ENCODE data around the gene PRSS1. TPM values are rescaled to one million over a fixed set of nuclear protein-coding genes. Genes with fewer than 3 reads are reported as not detected.
"Not testable (repeated sequence)": the region's sequence is repeated elsewhere in the genome, so short reads cannot be mapped to it uniquely, and the experiment has no call there.

PRSS1 gene
- not detected for total RNA-seq
- polyA plus RNA-seq: not detected
- 0 reads per million in 6 experiments for total RNA-seq

- peaks cover 0 to 1% (median 0%) of the 10 kb centered on the region in 4 donors for H3K4me1 Mint-ChIP-seq
- no peak within 1 kb of the TSS for H3K27ac Mint-ChIP-seq
- no peak for DNase-seq
- H3K4me3 Mint-ChIP-seq: no peak within 1 kb of the TSS
- ATAC-seq: no peak
- H3K27me3 Mint-ChIP-seq: no peaks in the 10 kb centered on the region
- H3K9me3 Mint-ChIP-seq: peaks cover 0 to 1% (median 0%) of the 10 kb centered on the region in 9 donors
- POLR2A ChIA-PET: interaction anchor here (0.6 kb wide), 1 partner anchor 109 kb away, joined by 5 read pairs; no protein-coding TSS in a partner anchor
- no peaks in the 10 kb centered on the region for H3K36me3 Mint-ChIP-seq
These were observed at the start of gene PRSS1 for GRCh38 chr7:142749218-142749993. Gene PRSS1, plus strand, starts transcription at chr7:142749472. Its CDS starts 13 bp downstream, at chr7:142749485.

GRCh38 chr7:142700935-142701334 lies 48.3 kb upstream of the PRSS1 start:
- Mint-ChIP-seq H3K27ac (peak overlapping the region; percentile 31 to 92 (median 72)), H3K4me3 (peak overlapping the region in 7 of 10 donors; percentile 14 to 74 (median 62)), H3K4me1 (peaks cover 7 to 37% (median 32%) of the 10 kb centered on the region in 4 donors)
- POLR2A ChIA-PET, H3K27me3 Mint-ChIP-seq, H3K9me3 Mint-ChIP-seq, H3K36me3 Mint-ChIP-seq, DNase-seq: not testable (repeated sequence)
- peak; percentile 30 to 38 for ATAC-seq

GRCh38 chr7:142703655-142704305 lies 45.5 kb upstream of the PRSS1 start:
- Mint-ChIP-seq H3K4me3 (no peak overlapping the region), H3K9me3 (no peaks in the 10 kb centered on the region), H3K27me3 (no peaks in the 10 kb centered on the region), H3K4me1 (peaks cover 7 to 37% (median 31%) of the 10 kb centered on the region in 4 donors), H3K36me3 (peaks cover 0 to under 1% (median 0%) of the 10 kb centered on the region in 3 donors), H3K27ac (no peak overlapping the region)
- DNase-seq (no peak), ATAC-seq (no peak)
- POLR2A ChIA-PET: no interaction called here

- H3K27me3 Mint-ChIP-seq, POLR2A ChIA-PET, ATAC-seq, H3K36me3 Mint-ChIP-seq, H3K9me3 Mint-ChIP-seq, DNase-seq: not testable (repeated sequence)
- Mint-ChIP-seq H3K27ac (peak overlapping the region in 6 of 10 donors; percentile 21 to 86 (median 62)), H3K4me1 (peaks cover 7 to 48% (median 36%) of the 10 kb centered on the region in 4 donors), H3K4me3 (peak overlapping the region in 1 of 10 donors; percentile 41)
These were observed 40.5 kb upstream of the PRSS1 start for GRCh38 chr7:142708726-142709125.

- ATAC-seq (no peak), DNase-seq (no peak)
- Mint-ChIP-seq H3K4me1 (peaks cover 7 to 60% (median 45%) of the 10 kb centered on the region in 4 donors), H3K27me3 (no peaks in the 10 kb centered on the region), H3K36me3 (no peaks in the 10 kb centered on the region), H3K9me3 (no peaks in the 10 kb centered on the region), H3K27ac (peak overlapping the region in 8 of 10 donors; percentile 21 to 86 (median 68)), H3K4me3 (peak overlapping the region in 1 of 10 donors; percentile 4)
- POLR2A ChIA-PET: no interaction called here
These were observed 39.4 kb upstream of the PRSS1 start for GRCh38 chr7:142709921-142710320.

GRCh38 chr7:142711196-142711595 lies 38.1 kb upstream of the PRSS1 start:
- H3K4me1 Mint-ChIP-seq: peaks cover 7 to 71% (median 53%) of the 10 kb centered on the region in 4 donors
- ATAC-seq: no peak
- POLR2A ChIA-PET: interaction anchor here (7.4 kb wide), 1 partner anchor 86 kb away, joined by 85 read pairs; no protein-coding TSS in a partner anchor

GRCh38 chr7:142711746-142712616 lies 37.3 kb upstream of the PRSS1 start:
- Mint-ChIP-seq H3K27me3 (no peaks in the 10 kb centered on the region), H3K4me3 (peak overlapping the region; percentile 84 to 94 (median 90)), H3K36me3 (no peaks in the 10 kb centered on the region), H3K27ac (peak overlapping the region; percentile 89 to 96 (median 95)), H3K4me1 (peaks cover 10 to 79% (median 61%) of the 10 kb centered on the region in 4 donors), H3K9me3 (no peaks in the 10 kb centered on the region)
- ATAC-seq (peak; percentile 76 to 82), DNase-seq (peak in 3 of 10 donors; percentile 15 to 44 (median 29))
- POLR2A ChIA-PET: interaction anchor here (0.9 to 7.4 kb wide), 5 partner anchors 72 to 97 kb away, joined by 3 to 96 read pairs (median 19); no protein-coding TSS in a partner anchor

More at GRCh38 chr7:142711196-142711595, 38.1 kb upstream of the PRSS1 start:
- no peak for DNase-seq
- Mint-ChIP-seq H3K9me3 (no peaks in the 10 kb centered on the region), H3K27me3 (no peaks in the 10 kb centered on the region), H3K27ac (peak overlapping the region; percentile 89 to 96 (median 95)), H3K36me3 (no peaks in the 10 kb centered on the region), H3K4me3 (peak overlapping the region in 9 of 10 donors; percentile 33 to 94 (median 89))

GRCh38 chr7:142712617-142712957 lies 36.7 kb upstream of the PRSS1 start:
- DNase-seq (no peak), ATAC-seq (no peak)
- peak overlapping the region in 9 of 10 donors; percentile 22 to 96 (median 95) for H3K27ac Mint-ChIP-seq
- H3K9me3 Mint-ChIP-seq: no peaks in the 10 kb centered on the region
- H3K27me3 Mint-ChIP-seq: no peaks in the 10 kb centered on the region
- POLR2A ChIA-PET: interaction anchor here (0.5 to 7.4 kb wide), 7 partner anchors 30 to 96 kb away, joined by 3 to 96 read pairs (median 4); no protein-coding TSS in a partner anchor
- H3K4me3 Mint-ChIP-seq: peak overlapping the region in 9 of 10 donors; percentile 21 to 94 (median 91)
- no peaks in the 10 kb centered on the region for H3K36me3 Mint-ChIP-seq
- H3K4me1 Mint-ChIP-seq: peaks cover 10 to 84% (median 63%) of the 10 kb centered on the region in 4 donors

GRCh38 chr7:142714375-142714774 lies 34.9 kb upstream of the PRSS1 start:
- Mint-ChIP-seq H3K36me3 (no peaks in the 10 kb centered on the region), H3K9me3 (no peaks in the 10 kb centered on the region), H3K27me3 (no peaks in the 10 kb centered on the region), H3K4me3 (peak overlapping the region; percentile 36 to 82 (median 66)), H3K4me1 (peaks cover 10 to 91% (median 61%) of the 10 kb centered on the region in 4 donors), H3K27ac (peak overlapping the region in 9 of 10 donors; percentile 5 to 92 (median 74))
- DNase-seq (peak in 7 of 10 donors; percentile 17 to 64 (median 47)), ATAC-seq (peak; percentile 69 to 70)
- POLR2A ChIA-PET: interaction anchor here (0.7 to 7.4 kb wide), 9 partner anchors 28 to 665 kb away, joined by 3 to 96 read pairs (median 8); no protein-coding TSS in a partner anchor

GRCh38 chr7:142716596-142716995 lies 32.7 kb upstream of the PRSS1 start:
- DNase-seq (no peak), ATAC-seq (no peak)
- no peaks in the 10 kb centered on the region for H3K9me3 Mint-ChIP-seq
- H3K36me3 Mint-ChIP-seq: no peaks in the 10 kb centered on the region
- H3K4me1 Mint-ChIP-seq: peaks cover 7 to 81% (median 53%) of the 10 kb centered on the region in 4 donors
- H3K4me3 Mint-ChIP-seq: peak overlapping the region; percentile 46 to 81 (median 64)
- no peaks in the 10 kb centered on the region for H3K27me3 Mint-ChIP-seq
- POLR2A ChIA-PET: interaction anchor here (0.7 to 7.4 kb wide), 5 partner anchors 67 to 92 kb away, joined by 3 to 96 read pairs (median 5); no protein-coding TSS in a partner anchor
- H3K27ac Mint-ChIP-seq: peak overlapping the region in 7 of 10 donors; percentile 50 to 92 (median 70)

- Mint-ChIP-seq H3K27ac (peak overlapping the region in 8 of 10 donors; percentile 21 to 93 (median 72)), H3K36me3 (no peaks in the 10 kb centered on the region), H3K4me3 (peak overlapping the region; percentile 26 to 86 (median 64)), H3K9me3 (no peaks in the 10 kb centered on the region), H3K27me3 (peaks cover 0 to 2% (median 0%) of the 10 kb centered on the region in 5 donors), H3K4me1 (peaks cover 2 to 81% (median 51%) of the 10 kb centered on the region in 4 donors)
- POLR2A ChIA-PET: interaction anchor here (0.7 to 7.4 kb wide), 4 partner anchors 66 to 91 kb away, joined by 3 to 96 read pairs (median 44); no protein-coding TSS in a partner anchor
- ATAC-seq (peak; percentile 51 to 58), DNase-seq (peak in 3 of 10 donors; percentile 16 to 34 (median 25))
These were observed 31.8 kb upstream of the PRSS1 start for GRCh38 chr7:142717453-142717852.

Measured in naive thymus-derived CD8-positive, alpha-beta T cell (primary cell).